ENCODE data around the gene CNOT10.

GRCh38 chr3:32644380-32644779, 40.6 kb upstream of the CNOT10 start:
- TF ChIP-seq EZH2 (IDR thresholded peaks at IDR 0.05; ENCODE audit: borderline replicate concordance, low read length) (no peak), CTCF (IDR thresholded peaks at IDR 0.05; ENCODE audit: low read length) (no peak)

All from OCI-LY1 (cell line).